Transverse colon (tissue), 4 donors: ENCODE data around the gene NFE2L3. TPM values are rescaled to one million over a fixed set of nuclear protein-coding genes. Genes with fewer than 3 reads are reported as not detected.

Source experiments
- DNase-seq: peaks from one replicate; pipeline ENCODE4 v3.0.0-alpha.2; 2019
- H3K27ac ChIP-seq, 4 donors: fragments of 200-600 bp; sonication (generic); 2 replicates each; pipeline ENCODE4 v1.5.1; 2016 to 2018; ENCODE audit warnings: inconsistent platforms in 4 of 4
- H3K27me3 ChIP-seq: fragments of 200-600 bp; sonication (generic); 2 replicates; pipeline ENCODE4 v1.5.1; 2017; ENCODE audit warnings: inconsistent platforms
- H3K36me3 ChIP-seq, 4 donors: fragments of 200-600 bp; sonication (generic); 2 replicates each; pipeline ENCODE4 v1.5.1; 2017 to 2019; ENCODE audit warnings: inconsistent platforms in 4 of 4
- H3K4me1 ChIP-seq, 4 donors: fragments of 200-600 bp; sonication (generic); 2 replicates each; pipeline ENCODE4 v1.5.1; 2017 to 2020; ENCODE audit warnings: inconsistent platforms in 4 of 4
- H3K4me3 ChIP-seq, 4 donors: fragments of 200-600 bp; sonication (generic); 1 replicate in 1 of 4; 2 replicates in 3 of 4; pipeline versions ENCODE4 v1.5.1 to v1.6.1; 2017 to 2019; ENCODE audit warnings: inconsistent platforms in 4 of 4
- H3K9me3 ChIP-seq, 2 donors: fragments of 200-600 bp; sonication (generic); 2 replicates each; pipeline ENCODE4 v1.5.1; 2017 to 2019; ENCODE audit warnings: inconsistent platforms in 2 of 2
- CTCF ChIP-seq, 5 experiments: fragments of 200-600 bp in 3 of 5; fragments of 450-650 bp in 2 of 5; sonication (generic) in 3 of 5; IDR thresholded peaks; 1 replicate in 2 of 5; 2 replicates in 3 of 5; pipeline ENCODE4 v1.5.1; 2016 to 2017; ENCODE audit warnings: antibody characterized with exemption in 5 of 5, inconsistent platforms in 3 of 5, mild to moderate bottlenecking in 2 of 5, moderate library complexity in 1 of 5
- EP300 ChIP-seq: sonication (generic); formaldehyde crosslinking; IDR thresholded peaks from one replicate; pipeline ENCODE4 v1.6.1; 2017; ENCODE audit warnings: antibody characterized with exemption, low read depth
- POLR2A ChIP-seq: fragments of 450-650 bp; IDR thresholded peaks from one replicate; pipeline ENCODE4 v1.6.1; 2016; ENCODE audit warnings: antibody characterized with exemption, mild to moderate bottlenecking, moderate library complexity
- POLR2AphosphoS5 ChIP-seq, 3 donors: sonication (generic); formaldehyde crosslinking; IDR thresholded peaks; one replicate each; pipeline ENCODE4 v1.6.1; 2016; ENCODE audit warnings: antibody characterized with exemption in 3 of 3
- WGBS, 2 donors: methylation state at CpG; one replicate each; pipeline ENCODE4 v1.1.5; 2018; ENCODE audit warnings: low coverage in 1 of 2; 5-methylcytosine and 5-hydroxymethylcytosine counted together
- in situ Hi-C, 4 donors: fragments of 200-750 bp; cut with MboI; loops; one replicate each; pipeline versions ENCODE4 v1.15.0 to v1.15.1; 2017; ENCODE audit warnings: low sequenced_read_pairs in 3 of 4, low pct_ligation_motif_present in 1 of 4, low pct_unique_long_range_greater_than_20kb in 1 of 4
- intact Hi-C: fragments of 100-400 bp; cut with DNase I; formaldehyde crosslinking; loops from one replicate; pipeline ENCODE4 v1.15.1; 2023; ENCODE audit warnings: low total_unique reads
- total RNA-seq, 4 donors: library from RNA; depleted of rRNA; stranded (reverse); fragments of >200 nt; gene quantifications; one replicate each; pipeline ENCODE4 v1.1.0, GENCODE V29; 2016

NFE2L3 gene
- total RNA-seq, 4 donors from 2014 or later = 1.4 to 11.4 (median 6.6) TPM

DNA sequence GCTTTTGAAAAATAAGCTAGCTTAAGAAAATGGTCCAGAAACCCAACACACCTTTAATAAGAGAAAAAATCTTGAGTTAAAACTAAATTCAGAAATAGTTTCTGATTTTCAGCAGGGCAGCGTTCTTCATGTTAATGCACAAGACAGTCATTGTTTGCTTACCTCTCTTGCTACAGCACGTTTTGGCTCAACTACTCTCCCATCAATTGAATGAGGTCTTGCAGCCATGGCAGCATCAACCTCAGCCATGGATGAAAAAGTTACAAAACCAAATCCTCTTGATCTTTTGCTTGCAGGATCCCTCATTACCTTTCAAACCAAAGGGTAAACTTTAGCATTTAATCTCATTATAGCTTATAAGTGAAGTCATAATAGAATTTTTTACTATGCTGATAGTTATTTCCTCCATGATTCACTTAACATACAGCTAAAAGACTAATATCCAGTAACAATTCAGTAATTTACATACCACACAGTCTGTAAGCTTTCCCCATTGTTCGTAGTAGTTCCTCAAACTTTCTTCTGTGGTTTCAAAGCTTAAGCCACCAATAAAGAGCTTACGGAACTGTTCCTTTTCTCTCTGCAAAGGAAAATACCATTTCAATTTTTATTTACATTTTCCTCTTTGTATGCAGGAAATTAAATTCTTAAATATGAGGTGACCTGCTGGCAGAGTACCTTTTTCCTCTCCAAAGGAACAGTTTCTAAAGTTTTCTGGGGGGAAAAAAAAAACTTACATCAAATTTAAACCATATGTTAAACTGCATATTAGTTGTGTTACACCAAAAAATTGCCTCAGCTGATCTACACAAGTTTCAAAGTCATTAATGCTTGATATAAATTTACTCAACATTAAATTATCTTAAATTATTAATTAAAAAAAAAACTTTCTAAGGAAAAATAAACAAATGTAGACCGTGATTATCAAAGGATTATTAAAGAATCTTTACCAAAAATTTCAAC is 45.4 kb downstream of the NFE2L3 start:
- Histone ChIP-seq H3K4me3 (peak overlapping the region; percentile 4 to 98 (median 79)), H3K27me3 (no peaks in the 10 kb centered on the region), H3K9me3 (no peaks in the 10 kb centered on the region), H3K27ac (peak overlapping the region; percentile 97 to 100 (median 99)), H3K4me1 (peaks cover 41 to 56% (median 50%) of the 10 kb centered on the region in 4 donors), H3K36me3 (peaks cover 0 to 50% (median 23%) of the 10 kb centered on the region in 4 donors)
- no peak for DNase-seq
- TF ChIP-seq EP300 (no peak), CTCF (IDR thresholded peaks at IDR 0.05) (no peak), POLR2A (no peak), POLR2AphosphoS5 (IDR thresholded peaks at IDR 0.05) (peak in 1 of 3 donors; percentile 4)
- intact Hi-C loops = no loop called here
- WGBS, 2 donors = 9 to 13% methylated on average over 5 of the region's 5 CpGs
- in situ Hi-C loops = loop anchor here in 2 of 4 donors (10.0 to 25.0 kb wide), 2 partner anchors 103 to 965 kb away; partner anchors contain the start of genes HOXA10 (in 2 of the 2), HOXA3 (in 2 of the 2), HOXA7 (in 2 of the 2) and HOXA9 (in 2 of the 2)

- Histone ChIP-seq H3K4me3 (peak overlapping the region; percentile 78 to 98 (median 86)), H3K9me3 (no peaks in the 10 kb centered on the region), H3K27me3 (no peaks in the 10 kb centered on the region), H3K36me3 (peaks cover 0 to 42% (median 17%) of the 10 kb centered on the region in 4 donors), H3K27ac (peak overlapping the region; percentile 97 to 100 (median 99)), H3K4me1 (peaks cover 39 to 56% (median 46%) of the 10 kb centered on the region in 4 donors)
- 0% methylated on average over 5 to 6 of the region's 6 CpGs for WGBS, 2 donors
- TF ChIP-seq POLR2AphosphoS5 (IDR thresholded peaks at IDR 0.05) = no peak
- peak; percentile 73 to 88 (median 76) for TF ChIP-seq CTCF (IDR thresholded peaks at IDR 0.05)
- TF ChIP-seq EP300 = no peak
- intact Hi-C loops = no loop called here
- DNase-seq = no peak
- in situ Hi-C loops = loop anchor here in 2 of 4 donors (10.0 to 25.0 kb wide), 2 partner anchors 103 to 964 kb away; partner anchors contain the start of genes HOXA10 (in 2 of the 2), HOXA3 (in 2 of the 2), HOXA7 (in 2 of the 2) and HOXA9 (in 2 of the 2)
Observed at GRCh38 chr7:26198133-26198780, 46.3 kb downstream of the NFE2L3 start.

GRCh38 chr7:26198781-26199169 is 46.8 kb downstream of the NFE2L3 start:
- Histone ChIP-seq H3K4me3 (peak overlapping the region; percentile 78 to 98 (median 86)), H3K4me1 (peaks cover 40 to 56% (median 46%) of the 10 kb centered on the region in 4 donors), H3K27ac (peak overlapping the region; percentile 97 to 100 (median 99)), H3K36me3 (peaks cover 0 to 37% (median 15%) of the 10 kb centered on the region in 4 donors), H3K27me3 (no peaks in the 10 kb centered on the region), H3K9me3 (no peaks in the 10 kb centered on the region)
- no peak for DNase-seq
- TF ChIP-seq POLR2A (no peak), POLR2AphosphoS5 (IDR thresholded peaks at IDR 0.05) (no peak), CTCF (IDR thresholded peaks at IDR 0.05) (no peak), EP300 (no peak)
- intact Hi-C loops (no loop called here), in situ Hi-C loops (loop anchor here in 2 of 4 donors (10.0 to 25.0 kb wide), 2 partner anchors 104 to 964 kb away; partner anchors contain the start of genes HOXA10 (in 2 of the 2), HOXA3 (in 2 of the 2), HOXA7 (in 2 of the 2) and HOXA9 (in 2 of the 2))
- WGBS, 2 donors = 0 to 1% methylated on average over 7 of the region's 7 CpGs
